Measurements from ENCODE around the gene SELPLG.

Gene SELPLG

GRCh38 chr12:108618079-108618952 lies 15.4 kb downstream of the SELPLG start:
- peak; percentile 82 to 84 for DNase-seq

GRCh38 chr12:108616941-108617858 lies 16.5 kb downstream of the SELPLG start:
- peak; percentile 82 to 88 for DNase-seq

- no peak for DNase-seq
Measured at GRCh38 chr12:108616359-108616758, 17.3 kb downstream of the SELPLG start.

- no peak for DNase-seq
Measured at GRCh38 chr12:108615918-108616317, 17.8 kb downstream of the SELPLG start.

GRCh38 chr12:108614639-108615038 lies 19.1 kb downstream of the SELPLG start:
- DNase-seq = no peak

GRCh38 chr12:108614041-108614440 lies 19.7 kb downstream of the SELPLG start:
- DNase-seq = no peak

GRCh38 chr12:108613548-108613947 lies 20.1 kb downstream of the SELPLG start:
- no peak for DNase-seq

GRCh38 chr12:108612788-108613282 lies 20.9 kb downstream of the SELPLG start:
- no peak for DNase-seq

GRCh38 chr12:108611884-108612415 lies 21.7 kb downstream of the SELPLG start:
- peak in 1 of 2 experiments; percentile 67 for DNase-seq

GRCh38 chr12:108610856-108611605 lies 22.7 kb downstream of the SELPLG start:
- DNase-seq = no peak

GRCh38 chr12:108610336-108610815 lies 23.3 kb downstream of the SELPLG start:
- DNase-seq = no peak

GRCh38 chr12:108609537-108610335 lies 24.0 kb downstream of the SELPLG start:
- DNase-seq = no peak

GRCh38 chr12:108608616-108609015 lies 25.1 kb downstream of the SELPLG start:
- no peak for DNase-seq

- DNase-seq = no peak
Measured at GRCh38 chr12:108607981-108608600, 25.6 kb downstream of the SELPLG start.

- no peak for DNase-seq
Measured at GRCh38 chr12:108606492-108606891, 27.2 kb downstream of the SELPLG start.

GRCh38 chr12:108605690-108606406 lies 27.8 kb downstream of the SELPLG start:
- no peak for DNase-seq

- DNase-seq = no peak
Measured at GRCh38 chr12:108605000-108605689, 28.5 kb downstream of the SELPLG start.

GRCh38 chr12:108604208-108604941 lies 29.3 kb downstream of the SELPLG start:
- no peak for DNase-seq

GRCh38 chr12:108603743-108604142 lies 30.0 kb downstream of the SELPLG start:
- no peak for DNase-seq

Data from activated CD4-positive, alpha-beta T cell treated with anti-CD3 and anti-CD28 coated beads, Interleukin-2, amount 50 U/mL, for 48 hours (primary cell).